DND-41 (cell line): Measurements from ENCODE around the gene ZNF521.

Source experiments
- CTCF ChIP-seq: IDR thresholded peaks from 2 replicates; pipeline ENCODE4 v1.5.1; 2012; ENCODE audit warnings: borderline replicate concordance, low read length, moderate library complexity, mild to moderate bottlenecking; ENCODE audit not compliant: poor library complexity, severe bottlenecking; ENCODE audit errors: extremely low read depth
- EZH2 ChIP-seq: IDR thresholded peaks from 3 replicates; pipeline ENCODE4 v1.6.1; 2012; ENCODE audit warnings: borderline replicate concordance, low read depth, mild to moderate bottlenecking, moderate library complexity, low read length, inconsistent platforms; ENCODE audit not compliant: severe bottlenecking

DNA sequence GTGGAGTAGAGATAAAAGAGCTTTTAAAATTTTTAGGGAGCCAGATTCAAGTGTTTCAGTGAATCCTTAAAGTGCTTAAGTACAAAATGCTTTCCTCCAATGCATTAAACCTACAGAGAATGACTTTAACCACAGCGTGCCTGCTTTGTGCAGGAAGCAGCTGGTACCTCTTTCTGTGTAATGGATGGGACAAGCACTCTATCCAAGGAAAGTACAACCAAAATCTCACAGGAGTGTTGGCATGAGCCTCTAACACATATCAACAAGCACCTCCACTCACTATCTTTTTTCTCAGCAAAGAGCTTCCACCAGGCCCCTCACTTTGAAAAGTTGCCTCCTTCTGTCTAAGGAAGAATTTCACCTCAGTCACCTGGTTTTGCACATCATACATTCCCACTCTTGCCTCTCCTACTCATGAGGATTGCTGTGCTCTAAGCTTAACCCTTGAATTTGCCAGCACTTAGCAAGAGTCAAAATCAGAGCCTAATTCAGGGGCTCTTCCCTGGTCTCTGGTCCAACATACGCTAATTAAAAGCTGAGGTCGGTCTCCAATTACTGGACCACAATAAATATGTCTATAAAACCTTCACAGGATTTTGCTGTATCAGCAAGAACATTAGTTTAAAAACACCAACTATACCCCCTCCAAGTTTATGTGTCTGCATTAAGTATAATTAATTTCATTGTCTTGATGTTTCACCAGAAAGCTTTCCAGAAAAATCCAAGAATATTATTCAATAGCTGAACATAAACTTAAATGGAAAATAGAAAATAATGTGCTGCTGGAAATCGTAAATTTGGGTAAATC, 68.9 kb downstream of the ZNF521 start:
- no peak for TF ChIP-seq CTCF
- no peak for TF ChIP-seq EZH2
